ENCODE measurements around the gene FFAR3. TPM values are rescaled to one million over a fixed set of nuclear protein-coding genes. Genes with fewer than 3 reads are reported as not detected.

Gene FFAR3
- polyA plus RNA-seq, 2 of the 4 experiments (the other 2 are of a cell fraction), result not detected

Other genes starting within 250 kb of the FFAR3 start
- 0.32 and 0.46 TPM in 2 replicates for gene FXYD3, start 242.6 kb upstream of the FFAR3 start, polyA plus RNA-seq (2011; rRNA removed)
- gene FXYD3, start 242.6 kb upstream of the FFAR3 start, polyA plus RNA-seq (2017; fragmentation: RNase III; extraction: RNeasy Plus Mini Kit Qiagen cat#74134 plus additional on column Dnase treatment), result 0.16 TPM in 1 of 3 replicates, not detected in the others
- gene LGI4, start 223.4 kb upstream of the FFAR3 start, polyA plus RNA-seq (2011; rRNA removed), result 0.06 and 0.13 TPM in 2 replicates
- gene LGI4, start 223.4 kb upstream of the FFAR3 start, polyA plus RNA-seq (2017; fragmentation: RNase III; extraction: RNeasy Plus Mini Kit Qiagen cat#74134 plus additional on column Dnase treatment), result 0.09 to 0.16 TPM (median 0.12 TPM) in 3 replicates
- gene FXYD1, start 219.6 kb upstream of the FFAR3 start, polyA plus RNA-seq (2011; rRNA removed), result not detected in 2 replicates
- not detected in 3 replicates for gene FXYD1, start 219.6 kb upstream of the FFAR3 start, polyA plus RNA-seq (2017; fragmentation: RNase III; extraction: RNeasy Plus Mini Kit Qiagen cat#74134 plus additional on column Dnase treatment)
- not detected in 2 replicates for gene FXYD7, start 215.2 kb upstream of the FFAR3 start, polyA plus RNA-seq (2011; rRNA removed)
- gene FXYD7, start 215.2 kb upstream of the FFAR3 start, polyA plus RNA-seq (2017; fragmentation: RNase III; extraction: RNeasy Plus Mini Kit Qiagen cat#74134 plus additional on column Dnase treatment), result 0.15 TPM in 1 of 3 replicates, not detected in the others
- gene FXYD5, start 203.7 kb upstream of the FFAR3 start, polyA plus RNA-seq (2011; rRNA removed), result 70.8 and 77.3 TPM in 2 replicates
- gene FXYD5, start 203.7 kb upstream of the FFAR3 start, polyA plus RNA-seq (2017; fragmentation: RNase III; extraction: RNeasy Plus Mini Kit Qiagen cat#74134 plus additional on column Dnase treatment), result 106 to 116 TPM (median 113 TPM) in 3 replicates
- gene FAM187B, start 129.7 kb upstream of the FFAR3 start, polyA plus RNA-seq (2011; rRNA removed), result not detected in 2 replicates
- not detected in 3 replicates for gene FAM187B, start 129.7 kb upstream of the FFAR3 start, polyA plus RNA-seq (2017; fragmentation: RNase III; extraction: RNeasy Plus Mini Kit Qiagen cat#74134 plus additional on column Dnase treatment)
- gene LSR, start 109.5 kb upstream of the FFAR3 start, polyA plus RNA-seq (2011; rRNA removed), result 2.1 and 2.5 TPM in 2 replicates
- gene LSR, start 109.5 kb upstream of the FFAR3 start, polyA plus RNA-seq (2017; fragmentation: RNase III; extraction: RNeasy Plus Mini Kit Qiagen cat#74134 plus additional on column Dnase treatment), result 3.6 to 4.7 TPM (median 4.4 TPM) in 3 replicates
- gene USF2, start 89.5 kb upstream of the FFAR3 start, polyA plus RNA-seq (2011; rRNA removed), result 91.8 and 118 TPM in 2 replicates
- 124 to 141 TPM (median 141 TPM) in 3 replicates for gene USF2, start 89.5 kb upstream of the FFAR3 start, polyA plus RNA-seq (2017; fragmentation: RNase III; extraction: RNeasy Plus Mini Kit Qiagen cat#74134 plus additional on column Dnase treatment)
- not detected in 2 replicates for gene HAMP, start 75.9 kb upstream of the FFAR3 start, polyA plus RNA-seq (2011; rRNA removed)
- 0.03 TPM in 1 of 3 replicates, not detected in the others for gene HAMP, start 75.9 kb upstream of the FFAR3 start, polyA plus RNA-seq (2017; fragmentation: RNase III; extraction: RNeasy Plus Mini Kit Qiagen cat#74134 plus additional on column Dnase treatment)
- gene MAG, start 66.3 kb upstream of the FFAR3 start, polyA plus RNA-seq (2011; rRNA removed), result not detected in 2 replicates
- gene MAG, start 66.3 kb upstream of the FFAR3 start, polyA plus RNA-seq (2017; fragmentation: RNase III; extraction: RNeasy Plus Mini Kit Qiagen cat#74134 plus additional on column Dnase treatment), result not detected in 3 replicates
- gene CD22, start 29.3 kb upstream of the FFAR3 start, polyA plus RNA-seq (2011; rRNA removed), result 0.14 and 0.29 TPM in 2 replicates
- 0.05 TPM in 1 of 3 replicates, not detected in the others for gene CD22, start 29.3 kb upstream of the FFAR3 start, polyA plus RNA-seq (2017; fragmentation: RNase III; extraction: RNeasy Plus Mini Kit Qiagen cat#74134 plus additional on column Dnase treatment)
- not detected in 2 replicates for gene FFAR1, start 10.6 kb upstream of the FFAR3 start, polyA plus RNA-seq (2011; rRNA removed)
- gene FFAR1, start 10.6 kb upstream of the FFAR3 start, polyA plus RNA-seq (2017; fragmentation: RNase III; extraction: RNeasy Plus Mini Kit Qiagen cat#74134 plus additional on column Dnase treatment), result not detected in 3 replicates
- not detected in 2 replicates for gene GPR42, start 12.6 kb downstream of the FFAR3 start, polyA plus RNA-seq (2011; rRNA removed)
- not detected in 3 replicates for gene GPR42, start 12.6 kb downstream of the FFAR3 start, polyA plus RNA-seq (2017; fragmentation: RNase III; extraction: RNeasy Plus Mini Kit Qiagen cat#74134 plus additional on column Dnase treatment)
- 0.24 and 0.30 TPM in 2 replicates for gene FFAR2, start 89.8 kb downstream of the FFAR3 start, polyA plus RNA-seq (2011; rRNA removed)
- not detected in 3 replicates for gene FFAR2, start 89.8 kb downstream of the FFAR3 start, polyA plus RNA-seq (2017; fragmentation: RNase III; extraction: RNeasy Plus Mini Kit Qiagen cat#74134 plus additional on column Dnase treatment)
- not detected in 2 replicates for gene KRTDAP, start 132.0 kb downstream of the FFAR3 start, polyA plus RNA-seq (2011; rRNA removed)
- gene KRTDAP, start 132.0 kb downstream of the FFAR3 start, polyA plus RNA-seq (2017; fragmentation: RNase III; extraction: RNeasy Plus Mini Kit Qiagen cat#74134 plus additional on column Dnase treatment), result not detected in 3 replicates
- 18.0 and 21.5 TPM in 2 replicates for gene DMKN, start 155.2 kb downstream of the FFAR3 start, polyA plus RNA-seq (2011; rRNA removed)
- gene DMKN, start 155.2 kb downstream of the FFAR3 start, polyA plus RNA-seq (2017; fragmentation: RNase III; extraction: RNeasy Plus Mini Kit Qiagen cat#74134 plus additional on column Dnase treatment), result 37.0 to 41.6 TPM (median 40.6 TPM) in 3 replicates
- 0.28 TPM in 2 replicates for gene SBSN, start 169.9 kb downstream of the FFAR3 start, polyA plus RNA-seq (2011; rRNA removed)
- gene SBSN, start 169.9 kb downstream of the FFAR3 start, polyA plus RNA-seq (2017; fragmentation: RNase III; extraction: RNeasy Plus Mini Kit Qiagen cat#74134 plus additional on column Dnase treatment), result 0.67 to 1.1 TPM (median 0.89 TPM) in 3 replicates
- not detected in 2 replicates for gene GAPDHS, start 175.0 kb downstream of the FFAR3 start, polyA plus RNA-seq (2011; rRNA removed)
- not detected in 3 replicates for gene GAPDHS, start 175.0 kb downstream of the FFAR3 start, polyA plus RNA-seq (2017; fragmentation: RNase III; extraction: RNeasy Plus Mini Kit Qiagen cat#74134 plus additional on column Dnase treatment)
- 335 and 446 TPM in 2 replicates for gene TMEM147, start 187.2 kb downstream of the FFAR3 start, polyA plus RNA-seq (2011; rRNA removed)
- gene TMEM147, start 187.2 kb downstream of the FFAR3 start, polyA plus RNA-seq (2017; fragmentation: RNase III; extraction: RNeasy Plus Mini Kit Qiagen cat#74134 plus additional on column Dnase treatment), result 257 to 282 TPM (median 257 TPM) in 3 replicates
- gene ATP4A, start 205.2 kb downstream of the FFAR3 start, polyA plus RNA-seq (2011; rRNA removed), result not detected in 2 replicates
- gene ATP4A, start 205.2 kb downstream of the FFAR3 start, polyA plus RNA-seq (2017; fragmentation: RNase III; extraction: RNeasy Plus Mini Kit Qiagen cat#74134 plus additional on column Dnase treatment), result 0.05 TPM in 1 of 3 replicates, not detected in the others
- not detected in 2 replicates for gene PMIS2, start 227.7 kb downstream of the FFAR3 start, polyA plus RNA-seq (2011; rRNA removed)
- not detected in 3 replicates for gene PMIS2, start 227.7 kb downstream of the FFAR3 start, polyA plus RNA-seq (2017; fragmentation: RNase III; extraction: RNeasy Plus Mini Kit Qiagen cat#74134 plus additional on column Dnase treatment)

Data from A549 (cell line).